Endometrium (tissue), 2 donors: ENCODE results near the gene WDR26.
"Not testable (repeated sequence)": the region's sequence is repeated elsewhere in the genome, so short reads cannot be mapped to it uniquely, and the experiment has no call there.

Source experiments
- FAIRE-seq: peaks from 2 replicates; lab custom pipeline; 2012; peaks lifted over from hg19 to GRCh38; lab: Jason Lieb, UNC
- donor health status: control.
- donor health status: control.

Gene WDR26

DNA sequence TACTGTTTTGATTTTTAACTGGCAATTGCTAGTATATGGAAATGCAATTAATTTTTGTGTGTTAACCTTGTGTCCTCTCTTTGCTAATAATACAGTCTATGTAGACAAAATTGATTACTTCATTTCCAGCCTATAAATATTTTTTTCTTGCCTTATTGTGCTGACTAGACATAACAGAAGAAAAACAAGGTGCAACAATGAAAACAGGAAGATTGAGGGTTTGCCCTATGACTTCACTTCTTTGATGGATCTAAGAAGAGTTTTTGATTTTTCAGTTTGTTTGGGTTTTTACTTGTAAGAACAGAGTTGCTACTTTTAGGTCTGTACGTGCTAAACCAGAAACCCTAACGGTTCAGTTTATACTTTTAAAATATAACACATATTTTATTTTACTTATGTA lies 86.5 kb downstream of the WDR26 start:
- no peak for FAIRE-seq

GRCh38 chr1:224343679-224344078 lies 90.9 kb downstream of the WDR26 start:
- no peak for FAIRE-seq

DNA sequence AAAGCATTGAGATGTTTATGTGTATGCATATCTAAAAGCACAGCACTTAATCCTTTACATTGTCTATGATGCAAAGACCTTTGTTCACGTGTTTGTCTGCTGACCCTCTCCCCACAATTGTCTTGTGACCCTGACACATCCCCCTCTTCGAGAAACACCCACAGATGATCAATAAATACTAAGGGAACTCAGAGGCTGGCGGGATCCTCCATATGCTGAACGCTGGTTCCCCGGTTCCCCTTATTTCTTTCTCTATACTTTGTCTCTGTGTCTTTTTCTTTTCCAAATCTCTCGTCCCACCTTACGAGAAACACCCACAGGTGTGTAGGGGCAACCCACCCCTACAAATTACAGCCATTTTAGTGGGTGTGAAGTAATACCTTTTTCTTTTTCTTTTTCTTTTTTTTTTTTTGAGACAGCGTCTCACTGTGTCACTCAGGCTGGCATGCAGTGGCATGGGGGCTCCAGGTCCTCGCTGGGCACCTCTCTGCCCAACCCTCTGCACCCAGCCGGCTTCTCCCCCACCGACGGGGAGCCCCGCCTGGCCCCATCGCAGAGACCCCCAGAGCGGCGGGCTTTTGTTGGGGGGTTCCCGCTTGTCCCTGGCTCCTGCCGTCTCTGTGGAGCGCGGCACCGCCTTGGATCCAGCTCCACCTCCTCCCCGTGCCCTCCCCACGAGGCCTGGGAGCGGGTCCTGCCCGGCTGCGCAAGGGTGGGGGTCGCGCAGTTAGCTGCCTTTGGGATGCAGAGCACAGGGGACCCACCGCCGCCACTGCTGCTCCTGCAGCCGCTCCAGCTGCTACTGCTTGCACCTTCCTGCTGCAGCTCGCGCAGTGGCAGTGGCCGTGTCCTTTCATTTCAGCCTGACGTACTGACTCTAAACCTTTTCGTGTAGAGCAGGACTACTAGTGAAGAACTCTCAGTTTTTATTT lies 93.9 kb downstream of the WDR26 start:
- FAIRE-seq, result not testable (repeated sequence)

DNA sequence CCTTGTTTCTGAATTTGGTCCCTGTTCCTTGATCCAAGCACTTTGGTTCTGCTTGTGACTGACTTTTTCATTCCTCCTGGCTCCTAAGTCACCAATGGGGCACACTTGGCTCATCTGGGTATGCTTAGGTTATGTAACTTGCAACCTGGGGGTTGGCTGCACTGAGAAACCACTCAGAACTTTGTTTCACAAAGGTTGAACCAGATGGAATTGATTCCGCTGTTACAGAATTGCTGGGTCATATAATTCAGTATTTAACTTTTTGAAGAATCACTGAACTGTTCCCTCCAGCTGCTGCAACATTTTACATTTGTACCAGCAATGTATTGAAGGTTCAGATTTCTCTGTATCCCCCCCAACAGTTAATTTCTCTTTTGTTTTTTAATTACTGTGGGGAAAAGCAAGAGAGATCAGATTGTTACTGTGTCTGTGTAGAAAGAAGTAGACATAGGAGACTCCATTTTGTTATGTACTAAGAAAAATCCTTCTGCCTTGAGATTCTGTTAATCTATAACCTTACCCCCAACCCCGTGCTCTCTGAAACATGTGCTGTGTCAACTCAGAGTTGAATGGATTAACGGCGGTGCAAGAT lies 95.1 kb downstream of the WDR26 start:
- FAIRE-seq, result no peak

DNA sequence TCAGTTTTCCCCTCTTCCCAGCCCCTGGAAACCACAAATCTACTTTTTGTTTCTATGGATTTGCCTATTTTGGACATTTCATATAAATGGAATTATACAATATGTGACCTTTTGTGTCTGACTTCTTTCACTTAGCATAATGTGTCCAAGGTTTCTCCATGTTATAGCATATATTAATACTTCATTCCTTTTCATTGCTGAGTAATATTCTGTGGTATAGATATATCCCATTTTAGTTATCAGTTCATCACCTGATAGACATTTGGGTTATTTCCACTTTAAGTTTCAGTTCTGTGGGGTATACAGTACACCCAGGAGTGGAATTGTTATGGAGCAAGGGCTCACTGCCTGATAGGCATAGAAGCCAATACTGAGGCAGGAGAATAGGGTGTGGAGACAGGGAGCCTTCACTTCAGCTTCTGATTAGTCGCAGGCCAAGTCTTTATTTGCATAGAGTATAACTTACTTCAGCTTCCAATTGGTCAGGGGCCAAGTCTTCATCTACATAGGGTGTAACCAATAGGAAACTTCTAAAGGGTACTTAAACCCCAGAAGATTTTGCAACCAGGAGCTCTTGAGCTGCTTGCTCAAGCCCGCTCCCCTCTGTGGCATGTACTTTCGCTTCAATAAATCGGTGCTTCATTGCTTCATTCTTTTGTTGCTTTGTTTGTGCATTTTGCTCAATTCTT lies 96.3 kb downstream of the WDR26 start:
- no peak for FAIRE-seq
